Measurements from ENCODE around the gene GNG8.
A peak's percentile ranks its signal among the peaks of the same experiment; 100 is the strongest.
"Not testable (repeated sequence)": the region's sequence is repeated elsewhere in the genome, so short reads cannot be mapped to it uniquely, and the experiment has no call there.

GNG8 gene

GRCh38 chr19:46634656-46635218, 1.3 kb downstream of the GNG8 start:
- in situ Hi-C loops (cut with HindIII; ENCODE audit: low pct_unique_long_range_greater_than_20kb, low sequenced_read_pairs) = no loop called here
- TF ChIP-seq JUND (IDR thresholded peaks at IDR 0.05; ENCODE audit: low read depth) = no peak
- no peak for DNase-seq (ENCODE audit: low read depth in 1 of 2, low spot score in 1 of 2)

- no peak for TF ChIP-seq JUND (IDR thresholded peaks at IDR 0.05; ENCODE audit: low read depth)
- DNase-seq (ENCODE audit: low read depth in 1 of 2, low spot score in 1 of 2) = peak; percentile 77 to 93
- in situ Hi-C loops (cut with HindIII; ENCODE audit: low pct_unique_long_range_greater_than_20kb, low sequenced_read_pairs) = no loop called here
Observed at GRCh38 chr19:46634045-46634655, 1.9 kb downstream of the GNG8 start.

- TF ChIP-seq JUND (IDR thresholded peaks at IDR 0.05; ENCODE audit: low read depth) = no peak
- in situ Hi-C loops (cut with HindIII; ENCODE audit: low pct_unique_long_range_greater_than_20kb, low sequenced_read_pairs) = no loop called here
- DNase-seq (ENCODE audit: low read depth in 1 of 2, low spot score in 1 of 2) = no peak
Observed at GRCh38 chr19:46633130-46633529, 2.9 kb downstream of the GNG8 start.

- no peak for TF ChIP-seq JUND (IDR thresholded peaks at IDR 0.05; ENCODE audit: low read depth)
- no peak for DNase-seq (ENCODE audit: low read depth in 1 of 2, low spot score in 1 of 2)
- in situ Hi-C loops (cut with HindIII; ENCODE audit: low pct_unique_long_range_greater_than_20kb, low sequenced_read_pairs) = no loop called here
Observed at GRCh38 chr19:46631481-46631880, 4.5 kb downstream of the GNG8 start.

- in situ Hi-C loops (cut with HindIII; ENCODE audit: low pct_unique_long_range_greater_than_20kb, low sequenced_read_pairs) = no loop called here
- TF ChIP-seq JUND (IDR thresholded peaks at IDR 0.05; ENCODE audit: low read depth) = no peak
- no peak for DNase-seq (ENCODE audit: low read depth in 1 of 2, low spot score in 1 of 2)
Observed at GRCh38 chr19:46630586-46631205, 5.3 kb downstream of the GNG8 start.

GRCh38 chr19:46629546-46630025, 6.4 kb downstream of the GNG8 start:
- in situ Hi-C loops (cut with HindIII; ENCODE audit: low pct_unique_long_range_greater_than_20kb, low sequenced_read_pairs) = no loop called here
- no peak for DNase-seq (ENCODE audit: low read depth in 1 of 2, low spot score in 1 of 2)
- no peak for TF ChIP-seq JUND (IDR thresholded peaks at IDR 0.05; ENCODE audit: low read depth)

GRCh38 chr19:46628970-46629369, 7.0 kb downstream of the GNG8 start:
- DNase-seq (ENCODE audit: low read depth in 1 of 2, low spot score in 1 of 2); in situ Hi-C loops (cut with HindIII; ENCODE audit: low pct_unique_long_range_greater_than_20kb, low sequenced_read_pairs): not testable (repeated sequence)

GRCh38 chr19:46626446-46626845, 9.6 kb downstream of the GNG8 start:
- no peak for DNase-seq (ENCODE audit: low read depth in 1 of 2, low spot score in 1 of 2)
- TF ChIP-seq JUND (IDR thresholded peaks at IDR 0.05; ENCODE audit: low read depth) = no peak
- in situ Hi-C loops (cut with HindIII; ENCODE audit: low pct_unique_long_range_greater_than_20kb, low sequenced_read_pairs) = no loop called here

GRCh38 chr19:46625731-46626130, 10.3 kb downstream of the GNG8 start:
- DNase-seq (ENCODE audit: low read depth in 1 of 2, low spot score in 1 of 2) = no peak
- no peak for TF ChIP-seq JUND (IDR thresholded peaks at IDR 0.05; ENCODE audit: low read depth)
- in situ Hi-C loops (cut with HindIII; ENCODE audit: low pct_unique_long_range_greater_than_20kb, low sequenced_read_pairs) = no loop called here

GRCh38 chr19:46624958-46625661, 10.9 kb downstream of the GNG8 start, which contains the start of gene PTGIR:
PTGIR (minus strand) TSS chr19:46625089; CDS start chr19:46624225, 864 bp downstream.
- no peak for DNase-seq (ENCODE audit: low read depth in 1 of 2, low spot score in 1 of 2)
- in situ Hi-C loops (cut with HindIII; ENCODE audit: low pct_unique_long_range_greater_than_20kb, low sequenced_read_pairs) = no loop called here
- TF ChIP-seq JUND (IDR thresholded peaks at IDR 0.05; ENCODE audit: low read depth) = no peak

- no peak for TF ChIP-seq JUND (IDR thresholded peaks at IDR 0.05; ENCODE audit: low read depth)
- in situ Hi-C loops (cut with HindIII; ENCODE audit: low pct_unique_long_range_greater_than_20kb, low sequenced_read_pairs) = no loop called here
- no peak for DNase-seq (ENCODE audit: low read depth in 1 of 2, low spot score in 1 of 2)
Observed at GRCh38 chr19:46623915-46624502, 12.0 kb downstream of the GNG8 start.

- in situ Hi-C loops (cut with HindIII; ENCODE audit: low pct_unique_long_range_greater_than_20kb, low sequenced_read_pairs) = no loop called here
- no peak for DNase-seq (ENCODE audit: low read depth in 1 of 2, low spot score in 1 of 2)
- no peak for TF ChIP-seq JUND (IDR thresholded peaks at IDR 0.05; ENCODE audit: low read depth)
Observed at GRCh38 chr19:46622118-46622446, 13.9 kb downstream of the GNG8 start.

Measured in T47D (cell line).